K562 (cell line): ENCODE results near the gene WDR86. TPM values are rescaled to one million over a fixed set of nuclear protein-coding genes. Genes with fewer than 3 reads are reported as not detected.

ENCODE experiments used
- ATAC-seq: fragments of 200-7000 bp; cut with Tn5 transposase; 3 replicates; pipeline ENCODE4 v1.9.1; 2020; ENCODE audit warnings: moderate library complexity
- BruUV-seq: library from RNA; stranded (reverse); fragments of 400-500 nt; replicated peaks from 2 replicates; lab custom pipeline; 2021; lab: Mats Ljungman, UMichigan
- CTCF ChIA-PET: fragments of 300-600 bp; formaldehyde crosslinking; extraction: SDS; loops from one replicate; lab custom pipeline; 2021; ENCODE audit warnings: low intra/inter-chr PET ratio; lab: Yijun Ruan, JAX
- POLR2A ChIA-PET: fragments of 300-600, 350-650 bp; sonication (Branson Sonifier 250); formaldehyde crosslinking; extraction: SDS; loops from one replicate; lab custom pipeline; 2021; ENCODE audit warnings: antibody characterized with exemption, inconsistent platforms; lab: Yijun Ruan, JAX
- DNase-seq, 4 experiments: peaks; one replicate each; pipeline versions ENCODE4 v3.0.0 to v3.0.0-alpha.2; 2011 to 2018; ENCODE audit warnings: low spot score in 3 of 4, mixed read lengths in 3 of 4; ENCODE audit errors: extremely low read depth in 1 of 4
- FAIRE-seq: peaks from 2 replicates; lab custom pipeline; 2011; peaks lifted over from hg19 to GRCh38; lab: Jason Lieb, UNC
- H2AFZ ChIP-seq: 2 replicates; pipeline ENCODE4 v1.6.0; 2011; ENCODE audit warnings: low read depth, low read length, control low read depth, inconsistent platforms
- H3K27ac ChIP-seq: fragments of 200-600 bp; 3 replicates; pipeline ENCODE4 v1.8.0; 2011; ENCODE audit warnings: low read depth, mild to moderate bottlenecking, control low read depth, inconsistent platforms, low read length, moderate library complexity, mixed read lengths; ENCODE audit errors: extremely low read depth
- H3K27me3 ChIP-seq, 2 experiments: fragments of 300-600 bp in 1 of 2; 2 replicates in 1 of 2; 3 replicates in 1 of 2; pipeline versions ENCODE4 v1.6.0 to v1.8.0; 2011; ENCODE audit warnings: inconsistent platforms in 2 of 2, low read length in 2 of 2, mild to moderate bottlenecking in 1 of 2, mixed read lengths in 1 of 2, moderate library complexity in 1 of 2; ENCODE audit not compliant: control insufficient read depth in 2 of 2, insufficient read depth in 2 of 2
- H3K36me3 ChIP-seq: fragments of 300-600 bp; 3 replicates; pipeline ENCODE4 v1.8.0; 2011; ENCODE audit warnings: mild to moderate bottlenecking, low read length, inconsistent platforms; ENCODE audit not compliant: control insufficient read depth, insufficient read depth
- H3K4me1 ChIP-seq, 2 experiments: fragments of 200-600 bp in 1 of 2; replicated peaks in 1 of 2; 2 replicates in 1 of 2; 3 replicates in 1 of 2; pipeline versions ENCODE4 v1.5.1 to v1.8.0; 2011; ENCODE audit warnings: inconsistent platforms in 2 of 2, low read length in 2 of 2, mild to moderate bottlenecking in 1 of 2, mixed read lengths in 1 of 2, moderate library complexity in 1 of 2; ENCODE audit not compliant: control insufficient read depth in 2 of 2, insufficient read depth in 2 of 2
- H3K4me2 ChIP-seq: 2 replicates; pipeline ENCODE4 v1.6.1; 2011; ENCODE audit warnings: low read length, control low read depth, inconsistent platforms, mixed read lengths; ENCODE audit not compliant: insufficient read depth
- H3K4me3 ChIP-seq: fragments of 200-600 bp; sonication (generic), shearing (Covaris generic); 2 replicates; pipeline ENCODE4 v1.5.1; 2016; ENCODE audit warnings: control low read depth, inconsistent platforms
- H3K79me2 ChIP-seq: fragments of 200-600 bp; 3 replicates; pipeline ENCODE4 v1.8.0; 2011; ENCODE audit warnings: low read length, inconsistent platforms; ENCODE audit not compliant: control insufficient read depth, insufficient read depth
- H3K9ac ChIP-seq, 2 experiments: 2 replicates each; pipeline versions ENCODE4 v1.6.0 to v1.6.1; 2011; ENCODE audit warnings: low read depth in 2 of 2, low read length in 2 of 2, control low read depth in 1 of 2, inconsistent platforms in 1 of 2, mild to moderate bottlenecking in 1 of 2, mixed read lengths in 1 of 2; ENCODE audit not compliant: insufficient read depth in 1 of 2
- H3K9me1 ChIP-seq: one replicate; pipeline ENCODE4 v1.6.0; 2011; ENCODE audit warnings: inconsistent platforms, mild to moderate bottlenecking, low read length, moderate library complexity; ENCODE audit not compliant: control insufficient read depth, insufficient read depth
- H3K9me3 ChIP-seq: replicated peaks from 2 replicates; pipeline ENCODE4 v1.5.1; 2011; ENCODE audit warnings: low read depth, low read length, inconsistent platforms; ENCODE audit not compliant: control insufficient read depth, insufficient read depth
- H4K20me1 ChIP-seq: replicated peaks from 2 replicates; pipeline ENCODE4 v1.6.1; 2011; ENCODE audit warnings: low read length, inconsistent platforms, mixed read lengths; ENCODE audit not compliant: control insufficient read depth, insufficient read depth
- KDM5B ChIP-seq: fragments of 200-600 bp; sonication (generic); IDR thresholded peaks from 2 replicates; pipeline ENCODE4 v1.6.1; 2012; ENCODE audit warnings: low read depth, mild to moderate bottlenecking, moderate library complexity, low read length, control low read depth, inconsistent platforms; ENCODE audit not compliant: insufficient replicate concordance
- NR2C1 ChIP-seq, 2 experiments: fragments of 450-650 bp; IDR thresholded peaks; 2 replicates each; pipeline ENCODE4 v1.6.1; 2017; ENCODE audit warnings: mild to moderate bottlenecking in 2 of 2, antibody characterized with exemption in 1 of 2, inconsistent platforms in 1 of 2, missing compliant biosample characterization in 1 of 2, missing genetic modification characterization in 1 of 2
- ZBTB7A ChIP-seq: IDR thresholded peaks from 2 replicates; pipeline ENCODE4 v1.6.1; 2011; ENCODE audit warnings: low read depth, mild to moderate bottlenecking, low read length, moderate library complexity, borderline replicate concordance; ENCODE audit not compliant: control insufficient read depth
- ZNF780A ChIP-seq: fragments of 250-450 bp; sonication (Bioruptor Pico); IDR thresholded peaks from 2 replicates; pipeline ENCODE4 v1.5.0; 2021; ENCODE audit warnings: mild to moderate bottlenecking
- WGBS: fragments of 100-300 bp; shearing (Covaris generic); methylation state at CpG from one replicate; pipeline ENCODE4 v1.1.6; 2016; ENCODE audit warnings: low coverage, mixed read lengths; ENCODE audit not compliant: insufficient coverage; ENCODE audit errors: missing lambda C conversion rate; 5-methylcytosine and 5-hydroxymethylcytosine counted together
- in situ Hi-C: fragments of 300-500 bp; cut with MboI; formaldehyde crosslinking; loops from 4 replicates; pipeline ENCODE4 v1.15.0; 2018; ENCODE audit warnings: inconsistent platforms, mixed read lengths
- intact Hi-C: fragments of 100-400 bp; cut with micrococcal nuclease; formaldehyde crosslinking; loops from 2 replicates; pipeline ENCODE4 v1.14.2; 2022
- polyA plus RNA-seq, 8 experiments: library from polyadenylated mRNA; depleted of rRNA in 4 of 8; stranded (reverse) in 5 of 8; unstranded in 3 of 8; fragments of >200 nt; fragmentation: Nextera tagmentation in 2 of 8; fragmentation: Illumina TruSeq in 1 of 8; extraction: Ambion mirVana in 2 of 8; extraction: Trizol in 1 of 8; gene quantifications; 2 replicates each; pipeline versions ENCODE4 v1.2.1 to v1.2.3, GENCODE V29; 2011 to 2014; ENCODE audit warnings: inconsistent platforms in 1 of 8, missing spikeins in 1 of 8
- total RNA-seq, 7 experiments: library from RNA; depleted of rRNA in 6 of 7; stranded (reverse); fragments of >200 nt in 6 of 7; fragmentation: Illumina TruSeq in 2 of 7; extraction: Trizol in 2 of 7; gene quantifications; 2 replicates each; pipeline versions ENCODE4 v1.2.1 to v1.2.3, GENCODE V29; 2011 to 2021; ENCODE audit warnings: low replicate concordance in 1 of 7

WDR86 gene
- total and polyA plus RNA-seq, 9 of the 15 experiments (the other 6 are each of a cell fraction or from before 2014, with no cell fraction given), result 0.24 TPM; not detected in 8

- no peaks in the 10 kb centered on the region for H3K9me1 ChIP-seq
- no peak overlapping the region for H2AFZ ChIP-seq
- WGBS, result 34% methylated on average over 13 of the region's 13 CpGs
- ATAC-seq (no peak), FAIRE-seq (no peak), DNase-seq (no peak)
- no peaks in the 10 kb centered on the region for H3K79me2 ChIP-seq
- H4K20me1 ChIP-seq, result peaks cover 8% of the 10 kb centered on the region; the same call in 1 of the 2 replicates
- ChIA-PET CTCF (no interaction called here), POLR2A (no interaction called here)
- no peak overlapping the region for H3K4me2 ChIP-seq
- no peaks in the 10 kb centered on the region for H3K36me3 ChIP-seq
- H3K9ac ChIP-seq, result no peak overlapping the region
- in situ Hi-C loops, result no loop called here
- no peaks in the 10 kb centered on the region for H3K9me3 ChIP-seq
- H3K27ac ChIP-seq, result no peak overlapping the region
- peaks cover 11 to 86% of the 10 kb centered on the region in 2 experiments for H3K27me3 ChIP-seq
- H3K4me1 ChIP-seq, result peaks cover 0 to 29% of the 10 kb centered on the region in 2 experiments; a peak in 3 of 5 replicates
- TF ChIP-seq ZNF780A (CRISPR knock-in tag) (no peak), ZBTB7A (0 out of 2 replicates have a peak, but pooled peaks have one; percentile 5)
- H3K4me3 ChIP-seq, result no peak overlapping the region
- BruUV-seq, result no TSS peak
- intact Hi-C loops, result no loop called here
Measured at GRCh38 chr7:151431281-151431767, 21.5 kb upstream of the WDR86 start.

- Histone ChIP-seq H3K4me1 (peaks cover 0 to 26% of the 10 kb centered on the region in 2 experiments; a peak in 3 of 5 replicates), H3K9me3 (no peaks in the 10 kb centered on the region), H2AFZ (no peak overlapping the region), H3K4me3 (no peak overlapping the region), H3K9ac (no peak overlapping the region; a peak in 1 of 4 replicates), H3K36me3 (no peaks in the 10 kb centered on the region), H4K20me1 (peaks cover 8% of the 10 kb centered on the region; the same call in 1 of the 2 replicates), H3K9me1 (no peaks in the 10 kb centered on the region), H3K79me2 (no peaks in the 10 kb centered on the region), H3K27me3 (peaks cover 11 to 80% of the 10 kb centered on the region in 2 experiments)
- 12% methylated on average over 16 of the region's 16 CpGs for WGBS
- in situ Hi-C loops (no loop called here), intact Hi-C loops (no loop called here)
- ChIA-PET POLR2A (interaction anchor here (0.6 kb wide), 2 partner anchors 13 to 480 kb away, joined by 3 read pairs; no protein-coding TSS in a partner anchor), CTCF (no interaction called here)
- ATAC-seq (no peak), DNase-seq (no peak)
- BruUV-seq, result no TSS peak
- TF ChIP-seq NR2C1 (IDR thresholded peaks at IDR 0.05) (no peak), NR2C1 (tag; IDR thresholded peaks at IDR 0.05) (no peak), KDM5B (peak; percentile 5)
- TF ChIP-seq, all 486 proteins: peak for 1
- no peak for FAIRE-seq
- Histone ChIP-seq H3K27ac (no peak overlapping the region), H3K4me2 (no peak overlapping the region)
Measured at GRCh38 chr7:151430391-151431205, 20.8 kb upstream of the WDR86 start.
